Measurements from ENCODE around the gene TRAF3. TPM values are rescaled to one million over a fixed set of nuclear protein-coding genes. Genes with fewer than 3 reads are reported as not detected.

TRAF3 gene
- total RNA-seq, 1 experiment from 2014 or later = 14.0 TPM

- DNase-seq (ENCODE audit: low spot score) = no peak
Measured at GRCh38 chr14:102955636-102956408, 178.6 kb downstream of the TRAF3 start.

GRCh38 chr14:102957222-102957621 is 180.0 kb downstream of the TRAF3 start:
- DNase-seq (ENCODE audit: low spot score) = no peak

GRCh38 chr14:102958461-102958860 is 181.2 kb downstream of the TRAF3 start:
- no peak for DNase-seq (ENCODE audit: low spot score)

Other genes with a start within 250 kb of the TRAF3 start
- gene RCOR1, start 184.8 kb upstream of the TRAF3 start, total RNA-seq (2014; rRNA removed; shearing (Covaris generic)) = 11.1 and 11.4 TPM in 2 replicates
- gene AMN, start 145.2 kb downstream of the TRAF3 start, total RNA-seq (2014; rRNA removed; shearing (Covaris generic)) = 0.03 TPM in 1 of 2 replicates, not detected in the other